K562 (cell line): ENCODE results near the gene CNNM4. TPM values are rescaled to one million over a fixed set of nuclear protein-coding genes. Genes with fewer than 3 reads are reported as not detected.

Experiments
- FOS ChIP-seq: IDR thresholded peaks from 3 replicates; pipeline ENCODE4 v1.6.1; 2011; ENCODE audit not compliant: insufficient read length; ENCODE audit errors: extremely low read depth
- FOXM1 ChIP-seq, 2 experiments: fragments of 450-650 bp in 1 of 2; sonication (generic) in 1 of 2; formaldehyde crosslinking in 1 of 2; IDR thresholded peaks; 2 replicates each; pipeline versions ENCODE4 v1.6.1 to v1.9.0; 2017 to 2022; ENCODE audit warnings: low read depth in 2 of 2, mild to moderate bottlenecking in 2 of 2, missing genetic modification reagents in 1 of 2, moderate library complexity in 1 of 2
- JUN ChIP-seq, 2 experiments: sonication (generic) in 1 of 2; formaldehyde crosslinking in 1 of 2; IDR thresholded peaks; 2 replicates each; pipeline versions ENCODE4 v1.6.1 to v1.8.0; 2012 to 2022; ENCODE audit warnings: borderline replicate concordance in 2 of 2, mild to moderate bottlenecking in 2 of 2, improper control_type of control experiment in 1 of 2, low read depth in 1 of 2, low read length in 1 of 2, missing genetic modification reagents in 1 of 2
- MAZ ChIP-seq, 2 experiments: fragments of 450-650 bp in 1 of 2; sonication (generic) in 1 of 2; formaldehyde crosslinking; IDR thresholded peaks in 1 of 2; conservative IDR thresholded peaks in 1 of 2; 2 replicates each; pipeline versions ENCODE4 v1.4.0 to v1.5.0; 2020; ENCODE audit warnings: mild to moderate bottlenecking in 1 of 2, missing genetic modification reagents in 1 of 2
- RBM22 ChIP-seq: fragments of 200-400 bp; formaldehyde crosslinking; IDR thresholded peaks from 2 replicates; pipeline ENCODE4 v1.6.1; 2018; ENCODE audit warnings: low read length, low read depth; ENCODE audit not compliant: poor library complexity, severe bottlenecking
- SRSF3 ChIP-seq: fragments of 200-400 bp; formaldehyde crosslinking; IDR thresholded peaks from 2 replicates; pipeline ENCODE4 v1.6.1; 2016; ENCODE audit warnings: mild to moderate bottlenecking, low read length, moderate library complexity; ENCODE audit not compliant: insufficient read depth
- ZNF589 ChIP-seq: fragments of 200-800 bp; sonication (Bioruptor generic); IDR thresholded peaks from 2 replicates; pipeline ENCODE4 v1.6.1; 2016; ENCODE audit warnings: low read depth, missing genetic modification characterization, missing compliant biosample characterization
- polyA plus RNA-seq, 8 experiments: library from polyadenylated mRNA; depleted of rRNA in 4 of 8; stranded (reverse) in 5 of 8; unstranded in 3 of 8; fragments of >200 nt; fragmentation: Nextera tagmentation in 2 of 8; fragmentation: Illumina TruSeq in 1 of 8; extraction: Ambion mirVana in 2 of 8; extraction: Trizol in 1 of 8; gene quantifications; 2 replicates each; pipeline versions ENCODE4 v1.2.1 to v1.2.3, GENCODE V29; 2011 to 2014; ENCODE audit warnings: inconsistent platforms in 1 of 8, missing spikeins in 1 of 8
- total RNA-seq, 7 experiments: library from RNA; depleted of rRNA in 6 of 7; stranded (reverse); fragments of >200 nt in 6 of 7; fragmentation: Illumina TruSeq in 2 of 7; extraction: Trizol in 2 of 7; gene quantifications; 2 replicates each; pipeline versions ENCODE4 v1.2.1 to v1.2.3, GENCODE V29; 2011 to 2021; ENCODE audit warnings: low replicate concordance in 1 of 7
- TF ChIP-seq, protein P1 (sequence below): fragments of 450-650 bp; IDR thresholded peaks from 2 replicates; pipeline ENCODE4 v1.7.1; 2018; ENCODE audit warnings: mild to moderate bottlenecking, low read depth; ENCODE audit not compliant: partially characterized antibody

CNNM4 gene
- total and polyA plus RNA-seq, 9 of the 15 experiments (the other 6 are each of a cell fraction or from before 2014, with no cell fraction given) = 0.96 to 6.3 (median 2.8) TPM

DNA sequence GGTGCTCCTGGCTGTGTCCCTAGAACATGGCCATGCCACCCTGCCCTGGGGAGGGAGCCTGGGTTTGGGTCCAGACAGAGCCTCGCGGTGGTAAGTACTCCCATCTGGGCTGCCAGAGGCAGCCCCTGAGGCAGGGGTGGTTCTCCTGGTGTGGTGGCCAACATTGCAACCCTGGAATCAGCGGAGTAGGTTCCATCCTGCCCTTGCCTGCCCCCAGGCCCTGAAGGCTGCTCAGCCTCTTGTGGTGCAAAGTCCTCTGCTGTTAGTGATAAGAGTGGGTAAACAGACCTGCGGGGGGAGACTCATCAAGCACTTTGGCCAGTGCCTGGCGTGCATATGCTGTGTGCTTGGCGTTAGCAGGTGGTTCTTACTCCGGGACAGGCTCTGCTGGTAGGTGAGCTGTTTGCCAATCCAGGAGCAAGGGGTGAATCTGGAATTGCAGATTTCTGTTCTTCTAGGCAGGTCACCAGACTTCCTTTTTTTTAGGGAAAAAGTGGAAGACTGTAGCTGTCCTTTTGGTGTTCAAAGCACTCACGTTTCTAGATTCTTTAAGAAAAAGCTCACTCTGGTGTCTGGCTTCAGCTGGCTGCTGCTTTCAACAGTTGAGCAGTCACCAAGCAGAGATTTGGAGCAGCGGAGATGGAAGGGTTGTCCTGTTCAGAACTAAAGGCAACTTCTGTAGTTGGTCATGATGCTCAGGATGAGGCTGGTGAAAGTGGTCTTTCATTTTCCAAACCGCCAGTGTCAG is 58.6 kb downstream of the CNNM4 start (continued):
- TF ChIP-seq, protein P1, sequence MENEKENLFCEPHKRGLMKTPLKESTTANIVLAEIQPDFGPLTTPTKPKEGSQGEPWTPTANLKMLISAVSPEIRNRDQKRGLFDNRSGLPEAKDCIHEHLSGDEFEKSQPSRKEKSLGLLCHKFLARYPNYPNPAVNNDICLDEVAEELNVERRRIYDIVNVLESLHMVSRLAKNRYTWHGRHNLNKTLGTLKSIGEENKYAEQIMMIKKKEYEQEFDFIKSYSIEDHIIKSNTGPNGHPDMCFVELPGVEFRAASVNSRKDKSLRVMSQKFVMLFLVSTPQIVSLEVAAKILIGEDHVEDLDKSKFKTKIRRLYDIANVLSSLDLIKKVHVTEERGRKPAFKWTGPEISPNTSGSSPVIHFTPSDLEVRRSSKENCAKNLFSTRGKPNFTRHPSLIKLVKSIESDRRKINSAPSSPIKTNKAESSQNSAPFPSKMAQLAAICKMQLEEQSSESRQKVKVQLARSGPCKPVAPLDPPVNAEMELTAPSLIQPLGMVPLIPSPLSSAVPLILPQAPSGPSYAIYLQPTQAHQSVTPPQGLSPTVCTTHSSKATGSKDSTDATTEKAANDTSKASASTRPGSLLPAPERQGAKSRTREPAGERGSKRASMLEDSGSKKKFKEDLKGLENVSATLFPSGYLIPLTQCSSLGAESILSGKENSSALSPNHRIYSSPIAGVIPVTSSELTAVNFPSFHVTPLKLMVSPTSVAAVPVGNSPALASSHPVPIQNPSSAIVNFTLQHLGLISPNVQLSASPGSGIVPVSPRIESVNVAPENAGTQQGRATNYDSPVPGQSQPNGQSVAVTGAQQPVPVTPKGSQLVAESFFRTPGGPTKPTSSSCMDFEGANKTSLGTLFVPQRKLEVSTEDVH = no peak
- TF ChIP-seq ZNF589 (CRISPR knock-in tag) = no peak
- TF ChIP-seq MAZ (CRISPR knock-in tag; conservative IDR thresholded peaks at IDR 0.05 in 1 of 2, IDR thresholded peaks at IDR 0.05 in 1 of 2) = peak in 1 of 2 experiments; percentile 48; a peak in 2 of 4 replicates
- no peak for TF ChIP-seq FOXM1 (IDR thresholded peaks at IDR 0.05; ENCODE audit: low read depth)
- TF ChIP-seq FOXM1 (CRISPR knock-in tag; IDR thresholded peaks at IDR 0.05; ENCODE audit: low read depth) = no peak
- no peak for TF ChIP-seq SRSF3
- no peak for TF ChIP-seq FOS
- no peak for TF ChIP-seq JUN (IDR thresholded peaks at IDR 0.05; ENCODE audit: borderline replicate concordance, low read depth, low read length)
- TF ChIP-seq JUN (CRISPR knock-in tag; IDR thresholded peaks at IDR 0.05; ENCODE audit: borderline replicate concordance) = no peak
- no peak for TF ChIP-seq RBM22
